HG03521 (cell line): ENCODE measurements around the gene HTN1.
A peak's percentile ranks its signal among the peaks of the same experiment; 100 is the strongest.
"Not testable (repeated sequence)": the region's sequence is repeated elsewhere in the genome, so short reads cannot be mapped to it uniquely, and the experiment has no call there.

ENCODE experiments used
- ATAC-seq: cut with Tn5 transposase; IDR thresholded peaks from one replicate; pipeline ENCODE4 v1.9.1; 2021; ENCODE audit warnings: mild to moderate bottlenecking, moderate library complexity; ENCODE audit not compliant: unreplicated experiment

Gene HTN1

GRCh38 chr4:70050138-70050537, at the start of gene HTN1:
TSS of gene HTN1 (plus strand) at chr4:70050438. CDS start at chr4:70053077, 2,639 bp downstream.
- not testable (repeated sequence) for ATAC-seq

GRCh38 chr4:70000711-70001110, 49.5 kb upstream of the HTN1 start:
- ATAC-seq = no peak

GRCh38 chr4:70002507-70002906, 47.7 kb upstream of the HTN1 start:
- no peak for ATAC-seq

DNA sequence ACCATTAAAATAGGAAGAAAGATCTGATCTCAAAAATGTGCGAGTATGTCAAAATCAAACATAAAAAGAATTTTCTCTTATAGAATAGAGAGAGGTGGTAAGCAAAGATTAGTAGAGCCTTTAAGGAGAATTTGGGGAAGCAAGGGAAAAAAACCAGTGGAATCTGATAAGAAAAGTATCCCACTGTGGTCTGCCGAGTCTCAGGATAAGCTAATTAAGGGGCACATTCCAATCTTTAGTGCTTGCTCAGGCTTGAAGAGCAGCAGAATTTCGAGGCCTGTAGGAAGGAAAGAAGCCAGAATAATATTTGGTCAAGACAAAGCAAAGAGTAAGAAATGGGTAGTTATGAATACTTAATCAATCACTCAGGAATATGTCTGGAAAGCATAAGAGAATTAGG, 41.5 kb upstream of the HTN1 start:
- ATAC-seq = no peak

- not testable (repeated sequence) for ATAC-seq
Observed at GRCh38 chr4:70019006-70019405, 31.2 kb upstream of the HTN1 start.

DNA sequence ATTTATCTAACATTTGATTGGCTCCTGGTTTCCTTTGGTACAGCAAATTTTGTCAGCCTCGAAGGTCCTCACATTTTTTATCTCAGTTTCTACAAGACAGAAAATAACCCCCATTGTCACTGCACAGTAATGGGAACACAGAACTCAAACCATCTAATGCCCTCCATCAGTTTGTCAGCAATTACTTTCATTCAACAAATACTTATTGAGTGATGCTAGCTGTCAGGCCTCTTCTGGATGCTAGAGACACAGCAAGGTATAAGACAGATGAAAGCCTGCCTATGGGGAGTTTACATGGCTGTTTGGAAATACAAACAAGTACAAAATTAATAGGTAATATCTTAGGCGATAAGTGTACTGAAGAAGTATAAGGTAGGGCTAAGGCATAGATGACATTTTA, 27.0 kb upstream of the HTN1 start:
- ATAC-seq = no peak

DNA sequence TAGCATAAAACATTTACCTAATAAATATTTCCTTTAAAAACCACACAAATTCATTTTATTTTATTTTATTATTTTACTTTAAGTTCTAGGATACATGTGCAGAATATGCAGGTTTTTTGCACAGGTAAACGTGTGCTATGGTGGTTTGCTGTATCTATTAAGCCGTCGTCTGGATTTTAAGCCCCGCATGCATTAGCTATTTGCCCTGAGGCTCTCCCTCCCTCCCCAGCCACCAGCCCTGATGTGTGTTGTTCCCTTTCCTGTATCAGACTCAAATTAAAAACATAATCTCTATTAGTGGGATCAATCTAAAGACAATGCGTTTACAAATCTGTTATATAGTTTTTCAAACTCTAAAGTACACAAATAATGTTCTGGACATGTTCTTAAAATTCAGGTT, 23.2 kb upstream of the HTN1 start:
- ATAC-seq = no peak

DNA sequence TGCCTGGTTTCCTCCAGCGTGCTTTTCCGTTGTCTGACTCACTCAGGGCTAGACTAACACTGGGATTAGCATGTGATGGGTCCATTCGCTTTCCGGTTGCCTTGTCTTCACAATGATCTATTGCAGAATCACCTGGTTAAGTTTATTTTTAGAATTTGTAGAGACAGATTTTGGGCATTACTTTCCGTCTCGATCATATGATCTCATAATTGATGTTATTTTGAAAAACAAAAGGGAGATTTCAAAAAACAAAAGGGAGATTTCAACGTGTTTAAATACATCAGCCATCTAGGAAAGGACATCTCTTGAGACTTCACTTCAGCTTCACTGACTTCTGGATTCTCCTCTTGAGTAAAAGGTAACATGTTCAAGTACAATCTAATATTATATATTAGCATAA, 22.1 kb upstream of the HTN1 start, which contains the start of gene HTN3:
Gene HTN3 (plus strand): TSS at position 301 of the 400 bp plus-strand sequence. CDS start 2,282 bp downstream, outside the sequence.
- not testable (repeated sequence) for ATAC-seq

- not testable (repeated sequence) for ATAC-seq
Observed at GRCh38 chr4:70037559-70037958, 12.7 kb upstream of the HTN1 start.

DNA sequence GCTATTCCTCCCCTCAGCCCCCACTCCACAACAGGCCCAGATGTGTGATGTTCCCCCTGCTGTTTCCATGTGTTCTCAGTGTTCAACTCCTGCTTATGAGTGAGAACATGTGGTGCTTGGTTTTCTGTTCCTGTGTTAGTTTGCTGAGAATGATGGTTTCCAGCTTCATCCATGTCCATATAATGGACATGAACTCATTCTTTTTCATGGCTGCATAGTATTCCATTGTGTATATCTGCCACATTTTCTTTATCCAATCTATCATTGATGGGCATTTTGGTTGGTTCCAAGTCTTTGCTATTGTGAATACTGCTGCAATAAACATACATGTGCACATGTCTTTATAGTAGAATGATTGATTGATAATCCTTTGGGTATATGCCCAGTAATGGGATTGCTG, 10.3 kb upstream of the HTN1 start:
- not testable (repeated sequence) for ATAC-seq

- ATAC-seq = no peak
Observed at GRCh38 chr4:70041652-70042286, 8.5 kb upstream of the HTN1 start.

DNA sequence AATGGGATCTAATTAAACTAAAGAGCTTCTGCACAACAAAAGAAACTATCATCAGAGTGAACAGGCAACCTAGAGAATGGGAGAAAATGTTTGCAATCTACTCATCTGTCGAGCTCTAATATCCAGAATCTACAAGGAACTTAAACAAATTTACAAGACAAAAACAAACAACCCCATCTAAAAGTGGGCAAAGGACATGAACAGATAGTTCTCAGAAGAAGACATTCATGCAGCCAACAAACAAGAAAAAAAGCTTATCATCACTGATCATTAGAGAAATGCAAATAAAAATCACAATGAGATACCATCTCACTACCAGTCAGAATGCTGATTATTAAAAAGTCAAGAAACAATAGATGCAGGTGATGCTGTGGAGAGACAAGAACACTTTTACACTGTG, 6.3 kb downstream of the HTN1 start:
- not testable (repeated sequence) for ATAC-seq

GRCh38 chr4:70057651-70058050, 7.4 kb downstream of the HTN1 start:
- ATAC-seq = no peak

DNA sequence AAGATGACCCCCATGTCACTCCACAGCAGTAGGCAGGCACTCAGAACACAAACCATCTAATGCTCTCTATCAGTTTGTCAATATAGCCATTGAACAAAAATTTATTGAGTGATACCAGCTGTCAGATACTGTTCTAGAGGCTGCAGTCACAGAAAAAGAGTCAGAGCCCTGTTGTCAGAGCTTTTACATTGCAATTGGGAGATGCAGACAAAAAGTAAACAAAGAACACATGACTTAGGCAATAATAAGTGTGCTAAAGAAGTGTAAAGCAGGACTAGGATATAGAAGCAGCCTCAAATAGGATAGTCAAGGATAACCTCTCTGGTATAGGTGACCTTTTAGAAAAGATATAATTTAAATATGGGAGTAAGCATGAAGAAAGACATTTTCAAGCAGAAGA, 8.9 kb downstream of the HTN1 start:
- no peak for ATAC-seq

DNA sequence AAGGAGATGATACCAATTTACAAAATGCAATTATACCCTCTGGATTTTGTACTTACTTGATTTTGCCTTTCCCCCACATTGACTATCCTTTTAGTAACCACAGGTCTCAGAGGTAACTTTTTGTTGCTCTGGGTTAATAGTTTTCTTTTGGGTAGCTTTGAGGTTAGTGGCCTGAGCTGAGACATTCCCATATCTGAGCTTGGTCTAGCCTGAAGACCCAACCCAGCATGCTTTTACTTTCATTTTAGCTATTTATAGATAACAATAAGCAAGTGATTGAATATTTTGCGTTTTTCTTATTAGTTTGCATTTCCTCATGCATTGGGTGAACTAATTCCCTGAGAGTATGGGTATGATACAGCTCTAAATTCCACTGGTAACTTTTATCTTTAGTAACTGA, 11.8 kb downstream of the HTN1 start:
- ATAC-seq = peak; percentile 73

DNA sequence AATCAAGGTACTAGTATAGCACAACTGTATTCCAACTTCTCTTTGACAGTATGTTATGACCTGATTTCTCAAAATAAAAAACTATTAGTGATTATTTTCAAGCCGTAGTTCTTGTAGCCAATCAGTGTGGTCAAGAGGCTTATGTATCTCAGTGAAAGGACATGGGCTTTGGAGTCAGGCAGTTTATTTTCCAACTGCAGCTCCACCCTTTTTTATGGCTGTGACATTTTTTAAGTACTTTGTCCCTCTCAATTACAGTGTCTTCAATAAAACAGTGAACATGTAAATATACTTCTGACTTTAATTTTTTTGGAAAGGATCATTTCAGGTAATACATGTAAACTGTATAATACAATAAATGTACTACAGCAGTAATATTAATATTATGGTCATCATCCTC, 30.0 kb downstream of the HTN1 start:
- ATAC-seq = no peak

GRCh38 chr4:70099206-70099605, 49.0 kb downstream of the HTN1 start:
- ATAC-seq = no peak
